Subcutaneous abdominal adipose tissue (tissue), 5 donors: ENCODE measurements around the gene FABP2.

ENCODE experiments used
- H3K27ac ChIP-seq: one replicate; pipeline ENCODE4 v1.7.0; 2013; ENCODE audit warnings: low read depth, mild to moderate bottlenecking, inconsistent platforms, low read length, moderate library complexity
- H3K27me3 ChIP-seq, 5 donors: one replicate each; pipeline ENCODE4 v1.7.0; 2013; ENCODE audit warnings: low read length in 5 of 5, inconsistent platforms in 1 of 5; ENCODE audit not compliant: control insufficient read depth in 5 of 5, insufficient read depth in 4 of 5
- H3K36me3 ChIP-seq, 5 donors: one replicate each; pipeline ENCODE4 v1.7.0; 2013; ENCODE audit warnings: low read length in 5 of 5; ENCODE audit not compliant: control insufficient read depth in 5 of 5, insufficient read depth in 5 of 5
- H3K4me1 ChIP-seq, 5 donors: one replicate each; pipeline ENCODE4 v1.7.0; 2013; ENCODE audit warnings: low read length in 5 of 5, mild to moderate bottlenecking in 3 of 5, moderate library complexity in 1 of 5; ENCODE audit not compliant: control insufficient read depth in 5 of 5, insufficient read depth in 5 of 5
- H3K4me3 ChIP-seq, 5 donors: one replicate each; pipeline ENCODE4 v1.7.0; 2013; ENCODE audit warnings: low read length in 5 of 5, low read depth in 1 of 5
- H3K9ac ChIP-seq, 5 donors: one replicate each; pipeline ENCODE4 v1.7.0; 2013; ENCODE audit warnings: low read length in 5 of 5, mild to moderate bottlenecking in 4 of 5, moderate library complexity in 3 of 5
- H3K9me3 ChIP-seq, 5 donors: one replicate each; pipeline ENCODE4 v1.7.0; 2013; ENCODE audit warnings: low read length in 5 of 5; ENCODE audit not compliant: control insufficient read depth in 5 of 5
- donor health status: healthy.
- donor health status: healthy.
- donor health status: healthy.
- donor health status: healthy.
- donor health status: healthy.

The FABP2 gene

DNA sequence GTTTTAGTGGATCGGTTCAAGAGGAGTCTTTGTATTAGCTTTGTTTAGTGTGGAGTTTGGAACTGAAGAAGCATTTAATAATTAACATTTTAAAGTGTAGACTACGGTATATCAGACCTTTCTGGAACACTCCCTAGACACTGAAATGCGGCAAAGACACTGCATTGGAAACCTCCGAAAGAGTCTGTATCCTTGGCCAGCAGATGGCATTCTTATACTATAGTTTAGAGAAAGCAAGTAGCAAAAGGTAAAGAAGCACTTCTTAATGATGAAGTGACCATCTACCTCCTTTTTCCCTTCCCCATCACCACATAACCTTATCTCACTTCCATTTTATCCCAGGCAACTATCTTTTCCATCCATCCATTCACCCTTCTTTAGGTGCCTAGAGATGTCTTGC is 7.6 kb downstream of the FABP2 start:
- H3K4me3 ChIP-seq: no peak overlapping the region
- H3K27ac ChIP-seq: no peak overlapping the region
- H3K36me3 ChIP-seq: no peaks in the 10 kb centered on the region
- H3K4me1 ChIP-seq: no peaks in the 10 kb centered on the region
- H3K27me3 ChIP-seq: no peaks in the 10 kb centered on the region
- H3K9ac ChIP-seq: no peak overlapping the region
- no peaks in the 10 kb centered on the region for H3K9me3 ChIP-seq

DNA sequence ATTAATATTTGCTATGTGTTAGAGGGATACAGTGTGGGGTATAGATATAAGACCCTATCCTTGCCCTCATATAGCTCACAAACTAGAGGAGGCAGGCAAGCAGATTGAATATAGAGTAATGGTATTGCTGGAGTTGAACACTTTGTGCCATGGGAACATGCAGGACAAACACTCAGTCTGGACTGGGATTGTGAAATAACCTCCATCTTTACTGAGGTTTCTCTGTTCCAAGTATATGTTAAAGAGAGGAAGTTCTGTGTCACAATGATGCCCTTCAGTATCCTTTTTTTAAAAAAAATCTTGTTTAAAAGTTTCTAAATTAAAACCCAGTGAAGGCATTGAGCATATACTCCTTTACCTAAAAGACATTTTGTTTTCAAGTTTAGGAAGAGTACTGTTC is 8.7 kb downstream of the FABP2 start:
- Histone ChIP-seq H3K9me3 (no peaks in the 10 kb centered on the region), H3K4me3 (no peak overlapping the region), H3K27me3 (no peaks in the 10 kb centered on the region), H3K36me3 (no peaks in the 10 kb centered on the region), H3K27ac (no peak overlapping the region), H3K9ac (no peak overlapping the region), H3K4me1 (no peaks in the 10 kb centered on the region)

DNA sequence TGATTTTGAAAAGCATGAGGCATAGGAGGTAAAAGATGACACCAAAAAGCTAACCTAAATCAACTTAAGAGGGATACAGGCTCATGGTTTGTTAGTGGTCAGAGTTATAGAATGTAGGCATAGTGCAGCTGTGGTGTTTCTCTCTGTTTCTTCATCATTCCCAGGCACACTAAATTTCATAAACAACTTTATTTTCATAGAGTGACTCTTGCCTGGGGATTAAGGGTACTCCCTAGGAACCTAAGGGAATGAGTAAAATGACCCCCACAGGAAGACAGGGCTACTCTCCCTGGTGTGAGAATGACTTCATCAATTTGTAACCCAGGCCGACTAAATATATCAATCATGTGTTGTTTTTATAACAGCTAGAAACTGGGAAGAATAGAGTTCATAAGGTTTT is 11.1 kb downstream of the FABP2 start:
- Histone ChIP-seq H3K9me3 (no peaks in the 10 kb centered on the region), H3K27ac (no peak overlapping the region), H3K36me3 (no peaks in the 10 kb centered on the region), H3K4me3 (no peak overlapping the region), H3K4me1 (no peaks in the 10 kb centered on the region), H3K27me3 (no peaks in the 10 kb centered on the region), H3K9ac (peak overlapping the region in 1 of 5 donors; percentile 31)

- H3K4me1 ChIP-seq: no peaks in the 10 kb centered on the region
- H3K9ac ChIP-seq: no peak overlapping the region
- H3K27me3 ChIP-seq: no peaks in the 10 kb centered on the region
- no peaks in the 10 kb centered on the region for H3K36me3 ChIP-seq
- no peaks in the 10 kb centered on the region for H3K9me3 ChIP-seq
- H3K4me3 ChIP-seq: no peak overlapping the region
- H3K27ac ChIP-seq: no peak overlapping the region
These were observed 14.3 kb downstream of the FABP2 start for GRCh38 chr4:119307606-119308005.

DNA sequence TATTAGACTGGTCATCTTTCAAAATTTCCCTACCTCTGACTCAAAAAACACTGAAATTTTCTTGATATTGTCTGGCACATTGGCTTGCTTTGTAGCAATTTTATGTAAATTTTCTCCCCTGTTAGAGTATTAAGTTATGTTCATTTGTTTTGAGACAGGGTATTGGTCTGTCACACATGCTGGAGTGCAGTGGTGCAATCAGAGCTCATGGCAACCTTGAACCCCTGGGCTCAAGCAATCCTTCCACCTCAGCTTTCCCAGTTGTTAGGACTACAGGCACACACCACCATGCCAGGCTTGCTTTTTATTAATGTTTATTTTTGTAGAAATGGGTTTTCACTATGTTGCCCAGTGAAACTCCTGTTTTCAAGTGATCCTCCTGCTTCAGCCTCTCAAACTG is 17.5 kb downstream of the FABP2 start:
- H3K9me3 ChIP-seq: no peaks in the 10 kb centered on the region
- H3K4me3 ChIP-seq: no peak overlapping the region
- no peaks in the 10 kb centered on the region for H3K27me3 ChIP-seq
- H3K4me1 ChIP-seq: peaks cover 0 to 11% (median 7%) of the 10 kb centered on the region in 5 donors
- no peak overlapping the region for H3K27ac ChIP-seq
- H3K9ac ChIP-seq: no peak overlapping the region
- no peaks in the 10 kb centered on the region for H3K36me3 ChIP-seq

DNA sequence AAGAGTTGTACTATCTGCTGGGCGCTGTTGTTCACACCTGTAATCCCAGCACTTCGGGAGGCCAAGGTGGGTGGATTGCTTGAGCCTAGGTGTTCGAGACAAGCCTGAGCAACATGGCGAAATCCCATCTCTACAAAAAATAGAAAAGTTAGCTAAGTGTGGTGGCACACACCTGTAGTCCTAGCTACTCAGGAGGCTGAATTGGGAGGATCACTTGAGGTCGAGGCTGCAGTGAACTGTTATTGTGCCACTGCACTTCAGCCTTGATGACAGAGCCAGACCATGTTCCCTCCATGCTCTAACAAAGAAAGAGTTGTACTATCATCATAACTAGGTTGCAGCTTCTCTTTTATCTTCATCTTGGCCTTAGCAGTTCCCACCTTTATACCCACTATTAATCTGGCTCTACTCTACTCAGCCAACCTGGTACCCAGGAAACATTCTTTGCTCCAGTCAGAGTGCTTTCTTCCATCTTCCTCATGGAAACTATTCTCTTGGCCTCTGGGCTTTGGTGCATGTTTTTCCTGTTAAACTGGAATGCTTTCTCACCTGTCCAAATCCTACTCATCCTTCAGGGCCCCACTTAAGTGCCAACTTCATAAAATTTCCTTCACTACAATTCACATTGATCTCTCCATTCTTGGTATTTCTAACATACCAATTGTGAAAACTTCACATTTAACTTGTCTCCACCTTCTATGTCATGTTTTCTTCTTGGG is 18.2 kb downstream of the FABP2 start:
- no peaks in the 10 kb centered on the region for H3K9me3 ChIP-seq
- H3K27me3 ChIP-seq: no peaks in the 10 kb centered on the region
- H3K4me1 ChIP-seq: peaks cover 2 to 18% (median 14%) of the 10 kb centered on the region in 5 donors
- no peaks in the 10 kb centered on the region for H3K36me3 ChIP-seq
- no peak overlapping the region for H3K27ac ChIP-seq
- no peak overlapping the region for H3K4me3 ChIP-seq
- no peak overlapping the region for H3K9ac ChIP-seq

DNA sequence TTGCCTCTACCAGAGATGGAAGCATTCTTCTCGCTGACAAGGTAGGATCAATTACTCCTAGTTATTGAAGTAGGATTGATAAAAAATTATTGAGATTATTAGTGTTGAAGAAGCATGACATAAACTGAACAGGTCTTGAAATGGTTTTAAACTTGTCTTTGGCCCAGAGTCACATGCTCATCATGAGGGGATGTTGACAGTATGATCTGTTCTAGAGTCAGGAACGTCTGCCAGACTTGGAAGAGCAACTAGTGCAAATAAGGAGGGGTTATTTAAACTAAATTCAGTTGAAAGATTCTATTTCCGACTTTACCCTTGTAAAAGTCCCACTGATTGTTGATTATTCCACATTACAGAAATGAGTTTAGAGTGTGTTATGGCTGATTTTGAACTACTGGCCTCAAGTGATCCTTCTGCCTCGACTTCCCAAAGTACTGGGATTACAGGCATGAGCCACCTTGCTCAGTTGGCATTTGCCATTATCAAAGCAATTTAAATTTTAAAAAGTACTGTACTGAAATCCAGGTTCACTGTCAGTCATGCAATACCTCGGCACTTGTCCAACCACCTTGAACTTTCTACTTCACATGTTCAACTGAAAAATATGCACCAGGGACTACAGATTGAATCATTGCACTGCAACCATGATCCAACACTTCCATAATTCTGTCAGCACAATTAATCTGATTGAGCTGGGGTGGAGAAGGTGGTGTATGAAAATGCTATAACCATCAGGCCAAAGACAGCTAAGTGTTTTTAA is 19.7 kb downstream of the FABP2 start:
- H3K27ac ChIP-seq: no peak overlapping the region
- H3K4me1 ChIP-seq: peaks cover 4 to 29% (median 27%) of the 10 kb centered on the region in 5 donors
- H3K27me3 ChIP-seq: no peaks in the 10 kb centered on the region
- H3K9ac ChIP-seq: no peak overlapping the region
- no peaks in the 10 kb centered on the region for H3K9me3 ChIP-seq
- H3K4me3 ChIP-seq: no peak overlapping the region
- H3K36me3 ChIP-seq: peaks cover 0 to 5% (median 0%) of the 10 kb centered on the region in 5 donors

DNA sequence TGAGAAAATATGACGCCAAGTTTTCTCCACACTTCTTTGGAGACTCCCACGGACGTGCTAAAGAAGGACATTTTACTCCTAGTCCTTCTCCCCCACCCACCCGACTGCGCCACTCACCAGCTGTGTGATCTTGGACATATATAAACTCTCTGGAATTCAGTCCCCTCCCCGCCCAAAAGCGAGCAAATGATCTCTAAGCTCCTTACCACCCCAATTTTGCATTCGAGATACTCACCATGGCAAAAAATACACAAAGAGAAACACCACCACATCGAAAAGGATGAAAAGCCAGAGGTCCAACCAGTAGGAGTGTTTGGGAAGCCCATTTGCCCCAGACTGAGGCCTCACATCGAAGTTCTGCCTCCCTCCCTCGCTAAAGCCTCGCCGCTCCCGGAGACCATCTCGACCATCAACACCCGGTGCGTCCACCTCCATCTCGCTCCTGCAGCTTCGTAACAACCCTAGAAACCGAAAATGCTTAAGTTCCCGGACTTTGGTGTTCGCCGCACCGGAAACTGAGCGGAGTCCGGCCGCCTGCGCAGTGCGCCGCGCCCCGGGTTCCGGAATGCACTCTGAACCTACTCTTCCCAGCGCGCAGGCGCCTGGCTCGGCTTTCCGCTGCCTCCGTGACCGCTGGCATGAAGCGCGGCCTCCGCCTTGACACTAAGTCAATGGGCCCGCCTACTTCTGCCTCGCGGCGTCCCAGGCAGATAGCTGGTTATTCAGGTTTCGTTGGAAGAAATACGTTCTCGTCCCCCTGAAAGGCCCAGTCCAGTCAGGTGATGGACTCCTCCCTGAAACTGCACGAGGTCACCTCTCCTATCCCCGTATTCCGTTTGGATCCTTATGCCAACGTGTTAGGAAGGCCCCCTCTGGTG is 21.6 kb downstream of the FABP2 start:
- no peaks in the 10 kb centered on the region for H3K9me3 ChIP-seq
- H3K4me3 ChIP-seq: peak overlapping the region; percentile 78 to 100 (median 99)
- H3K4me1 ChIP-seq: peaks cover 4 to 29% (median 28%) of the 10 kb centered on the region in 5 donors
- no peaks in the 10 kb centered on the region for H3K27me3 ChIP-seq
- H3K27ac ChIP-seq: peak overlapping the region; percentile 93
- H3K9ac ChIP-seq: peak overlapping the region; percentile 70 to 93 (median 90)
- peaks cover 5 to 20% (median 11%) of the 10 kb centered on the region in 5 donors for H3K36me3 ChIP-seq

GRCh38 chr4:119299741-119300100 is 22.2 kb downstream of the FABP2 start:
- Histone ChIP-seq H3K27me3 (no peaks in the 10 kb centered on the region), H3K9ac (peak overlapping the region; percentile 70 to 93 (median 90)), H3K27ac (peak overlapping the region; percentile 93), H3K4me3 (peak overlapping the region; percentile 78 to 100 (median 99)), H3K9me3 (no peaks in the 10 kb centered on the region), H3K4me1 (peaks cover 4 to 29% (median 28%) of the 10 kb centered on the region in 5 donors), H3K36me3 (peaks cover 5 to 20% (median 11%) of the 10 kb centered on the region in 5 donors)
